Fibroblast of mammary gland (primary cell): ENCODE results near the gene SIM2.

Experiments
- DNase-seq: peaks from one replicate; pipeline ENCODE4 v3.0.0-alpha.2; 2010; ENCODE audit warnings: low read depth
- H3K4me3 ChIP-seq: 2 replicates; pipeline ENCODE4 v1.5.1; 2011; ENCODE audit warnings: low read depth, mild to moderate bottlenecking, low read length, moderate library complexity; ENCODE audit not compliant: control insufficient read depth
- TF ChIP-seq, protein P1 (sequence below): conservative IDR thresholded peaks from 2 replicates; pipeline ENCODE4 v1.5.1; 2011; ENCODE audit warnings: low read depth, low read length, inconsistent platforms; ENCODE audit not compliant: control insufficient read depth, insufficient read depth

The SIM2 gene

GRCh38 chr21:36672737-36673136 is 26.2 kb upstream of the SIM2 start:
- no peak for DNase-seq
- no peak overlapping the region for H3K4me3 ChIP-seq
- TF ChIP-seq, protein P1, sequence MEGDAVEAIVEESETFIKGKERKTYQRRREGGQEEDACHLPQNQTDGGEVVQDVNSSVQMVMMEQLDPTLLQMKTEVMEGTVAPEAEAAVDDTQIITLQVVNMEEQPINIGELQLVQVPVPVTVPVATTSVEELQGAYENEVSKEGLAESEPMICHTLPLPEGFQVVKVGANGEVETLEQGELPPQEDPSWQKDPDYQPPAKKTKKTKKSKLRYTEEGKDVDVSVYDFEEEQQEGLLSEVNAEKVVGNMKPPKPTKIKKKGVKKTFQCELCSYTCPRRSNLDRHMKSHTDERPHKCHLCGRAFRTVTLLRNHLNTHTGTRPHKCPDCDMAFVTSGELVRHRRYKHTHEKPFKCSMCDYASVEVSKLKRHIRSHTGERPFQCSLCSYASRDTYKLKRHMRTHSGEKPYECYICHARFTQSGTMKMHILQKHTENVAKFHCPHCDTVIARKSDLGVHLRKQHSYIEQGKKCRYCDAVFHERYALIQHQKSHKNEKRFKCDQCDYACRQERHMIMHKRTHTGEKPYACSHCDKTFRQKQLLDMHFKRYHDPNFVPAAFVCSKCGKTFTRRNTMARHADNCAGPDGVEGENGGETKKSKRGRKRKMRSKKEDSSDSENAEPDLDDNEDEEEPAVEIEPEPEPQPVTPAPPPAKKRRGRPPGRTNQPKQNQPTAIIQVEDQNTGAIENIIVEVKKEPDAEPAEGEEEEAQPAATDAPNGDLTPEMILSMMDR: no peak

DNA sequence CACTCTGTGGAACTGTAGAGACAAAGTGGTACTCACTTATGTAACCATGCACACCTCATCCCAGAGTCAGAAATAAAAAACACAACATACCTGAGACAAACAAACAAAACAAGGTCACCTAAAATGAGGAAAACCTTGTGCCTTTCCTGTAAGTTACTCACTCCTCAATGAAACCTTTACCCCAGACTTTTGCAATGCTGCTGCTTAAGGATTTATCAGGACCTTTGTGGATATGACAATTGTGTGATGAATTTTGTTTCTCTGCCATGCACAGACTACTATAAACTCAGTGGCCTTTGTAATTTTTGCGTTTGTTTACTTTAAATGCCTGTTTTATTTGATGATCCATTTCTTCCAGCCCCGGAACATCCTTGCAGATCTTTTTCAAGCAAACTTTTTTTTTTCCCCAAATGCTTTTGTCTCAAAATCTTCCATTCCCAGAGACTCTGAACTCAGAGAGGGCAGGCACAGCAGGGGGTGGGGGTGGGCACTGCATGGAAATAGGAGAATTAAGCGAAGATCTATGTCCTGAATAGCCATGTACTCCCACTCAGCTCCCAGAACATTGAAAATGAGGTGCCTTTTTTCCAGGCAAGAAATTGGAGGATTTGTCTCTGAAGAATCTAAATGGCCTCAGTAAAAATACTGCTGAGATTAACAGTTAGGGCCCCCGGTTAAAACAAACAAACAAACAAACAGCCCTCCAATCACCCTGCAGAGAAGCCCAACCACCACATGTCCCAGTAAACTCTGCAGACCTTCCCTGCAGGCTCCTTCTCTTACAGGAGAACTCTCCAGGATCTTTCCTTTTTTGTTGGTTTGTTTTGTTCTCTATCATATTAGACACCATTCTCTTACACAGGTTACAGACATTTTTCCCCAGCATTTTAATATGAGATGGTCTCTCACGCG is 22.6 kb upstream of the SIM2 start:
- no peak overlapping the region for H3K4me3 ChIP-seq
- DNase-seq: no peak
- TF ChIP-seq, protein P1: no peak

DNA sequence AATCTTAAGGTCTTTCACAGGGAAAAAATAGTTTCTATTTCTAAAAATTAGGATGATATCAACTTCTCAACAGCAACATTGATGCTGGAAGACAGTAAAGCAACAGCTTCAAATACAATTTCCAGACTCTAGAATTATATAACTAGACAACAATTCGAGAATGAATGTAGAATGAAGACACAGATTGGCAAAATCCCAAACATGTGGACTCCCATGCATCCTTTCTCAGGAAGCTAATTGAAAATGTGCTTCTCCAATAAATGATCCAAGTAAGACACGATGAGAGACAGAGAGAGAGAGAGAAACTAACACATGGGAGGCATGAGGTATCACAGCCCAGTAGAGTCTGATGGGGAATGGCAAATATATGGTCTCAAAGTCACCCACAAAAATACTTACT is 21.5 kb upstream of the SIM2 start:
- TF ChIP-seq, protein P1: no peak
- no peak for DNase-seq
- H3K4me3 ChIP-seq: no peak overlapping the region

DNA sequence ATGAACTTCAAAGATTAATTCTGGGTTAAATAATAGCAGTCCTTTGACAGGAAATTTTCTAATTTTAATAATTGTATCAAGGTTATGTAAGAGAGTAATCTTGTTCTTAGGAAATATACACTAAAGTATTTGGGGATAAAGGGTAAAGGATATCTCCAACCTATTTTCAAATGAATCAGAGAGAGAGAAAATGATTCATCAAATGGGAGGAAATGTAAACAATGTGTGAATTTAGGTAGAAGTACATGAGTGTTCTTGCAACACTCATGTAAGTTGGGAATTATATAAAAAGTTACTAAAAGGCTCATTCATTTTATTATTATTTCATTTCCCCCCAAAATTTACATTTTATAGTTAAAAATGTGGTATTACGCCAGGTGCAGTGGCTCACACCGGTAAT is 20.4 kb upstream of the SIM2 start:
- H3K4me3 ChIP-seq: no peak overlapping the region
- DNase-seq: no peak
- TF ChIP-seq, protein P1: no peak

DNA sequence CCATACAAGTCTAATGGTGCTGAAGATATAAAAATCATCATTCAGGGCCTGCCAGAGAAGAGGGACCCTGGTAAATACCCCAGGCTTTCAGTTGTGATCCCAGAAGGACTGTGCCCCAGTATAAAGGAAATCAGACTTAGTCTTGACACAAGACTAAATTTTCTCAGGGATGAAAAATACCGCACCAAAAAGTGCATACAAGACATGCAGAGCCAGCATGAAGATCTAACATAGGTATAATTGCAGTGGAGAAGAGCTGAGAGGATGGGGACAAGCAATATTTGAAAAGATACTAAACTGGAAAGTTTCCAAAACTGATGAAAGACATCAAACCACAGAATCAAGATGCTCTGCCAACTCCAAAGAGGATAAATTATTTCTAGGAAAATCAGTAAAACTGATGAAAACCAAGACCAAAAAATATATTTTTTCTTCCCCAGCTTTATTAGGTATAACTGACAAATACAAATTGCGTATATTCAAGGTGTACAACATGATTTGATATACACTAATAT is 17.7 kb upstream of the SIM2 start:
- TF ChIP-seq, protein P1: no peak
- no peak for DNase-seq
- no peak overlapping the region for H3K4me3 ChIP-seq

- DNase-seq: no peak
- TF ChIP-seq, protein P1: no peak
Observed at GRCh38 chr21:36684957-36685714, 13.8 kb upstream of the SIM2 start.

More at GRCh38 chr21:36684957-36685714, 13.8 kb upstream of the SIM2 start:
- H3K4me3 ChIP-seq: no peak overlapping the region
